Loucy (cell line): Measurements from ENCODE around the gene VDAC2.
"Not testable (repeated sequence)": the region's sequence is repeated elsewhere in the genome, so short reads cannot be mapped to it uniquely, and the experiment has no call there.

Experiments used
- H2AFZ ChIP-seq: fragments of 200-600 bp; sonication (generic); 2 replicates; pipeline ENCODE4 v1.6.0; 2016; ENCODE audit warnings: antibody characterized with exemption, mild to moderate bottlenecking, low read length, moderate library complexity
- H3F3A ChIP-seq: fragments of 200-600 bp; 2 replicates; pipeline ENCODE4 v1.6.0; 2016; ENCODE audit warnings: antibody characterized with exemption, low read depth, mild to moderate bottlenecking
- H3K27me3 ChIP-seq: fragments of 200-600 bp; sonication (generic); 2 replicates; pipeline ENCODE4 v1.6.1; 2014; ENCODE audit warnings: low read length, mild to moderate bottlenecking; ENCODE audit not compliant: insufficient read depth, poor library complexity, severe bottlenecking
- H3K36me3 ChIP-seq: fragments of 200-600 bp; sonication (generic); 2 replicates; pipeline ENCODE4 v1.6.1; 2016; ENCODE audit warnings: low read length; ENCODE audit not compliant: insufficient read depth
- H3K4me1 ChIP-seq: fragments of 200-600 bp; sonication (generic); 2 replicates; pipeline ENCODE4 v1.5.1; 2014; ENCODE audit warnings: low read length, mild to moderate bottlenecking; ENCODE audit not compliant: insufficient read depth, poor library complexity, severe bottlenecking
- H3K4me2 ChIP-seq: fragments of 200-600 bp; sonication (generic); 2 replicates; pipeline ENCODE4 v1.6.0; 2014; ENCODE audit warnings: antibody characterized with exemption, low read length, low read depth, mild to moderate bottlenecking; ENCODE audit not compliant: poor library complexity, severe bottlenecking
- H3K4me3 ChIP-seq: fragments of 200-600 bp; sonication (generic); 2 replicates; pipeline ENCODE4 v1.5.1; 2014; ENCODE audit warnings: low read length, mild to moderate bottlenecking, mixed read lengths; ENCODE audit not compliant: poor library complexity, severe bottlenecking
- H3K79me2 ChIP-seq: fragments of 200-600 bp; sonication (generic); 2 replicates; pipeline ENCODE4 v1.6.1; 2014; ENCODE audit warnings: low read length; ENCODE audit not compliant: insufficient read depth
- H3K9ac ChIP-seq: fragments of 200-600 bp; sonication (generic); 2 replicates; pipeline ENCODE4 v1.6.0; 2014; ENCODE audit warnings: mild to moderate bottlenecking, low read depth, low read length, moderate library complexity; ENCODE audit not compliant: poor library complexity, severe bottlenecking
- H3K9me2 ChIP-seq: fragments of 200-600 bp; sonication (generic); replicated peaks from 2 replicates; pipeline ENCODE4 v1.6.1; 2016; ENCODE audit warnings: low read depth, low read length, mixed read lengths
- H3K9me3 ChIP-seq: fragments of 200-600 bp; sonication (generic); 2 replicates; pipeline ENCODE4 v1.6.1; 2014; ENCODE audit warnings: mild to moderate bottlenecking, antibody characterized with exemption, low read length, low read depth; ENCODE audit not compliant: insufficient read depth
- H4K20me1 ChIP-seq: fragments of 200-600 bp; sonication (generic); 2 replicates; pipeline ENCODE4 v1.6.0; 2014; ENCODE audit warnings: antibody characterized with exemption, low read length, mild to moderate bottlenecking; ENCODE audit not compliant: insufficient read depth, poor library complexity, severe bottlenecking
- EZH2phosphoT487 ChIP-seq: fragments of 200-600 bp; IDR thresholded peaks from 2 replicates; pipeline ENCODE4 v1.6.1; 2018; ENCODE audit warnings: antibody characterized with exemption, mild to moderate bottlenecking, moderate library complexity, borderline replicate concordance
- TF ChIP-seq, protein P1 (sequence below): fragments of 200-600 bp; sonication (generic); conservative IDR thresholded peaks from 2 replicates; pipeline ENCODE4 v1.5.1; 2014; ENCODE audit warnings: mild to moderate bottlenecking, antibody characterized with exemption, low read length

Gene VDAC2

DNA sequence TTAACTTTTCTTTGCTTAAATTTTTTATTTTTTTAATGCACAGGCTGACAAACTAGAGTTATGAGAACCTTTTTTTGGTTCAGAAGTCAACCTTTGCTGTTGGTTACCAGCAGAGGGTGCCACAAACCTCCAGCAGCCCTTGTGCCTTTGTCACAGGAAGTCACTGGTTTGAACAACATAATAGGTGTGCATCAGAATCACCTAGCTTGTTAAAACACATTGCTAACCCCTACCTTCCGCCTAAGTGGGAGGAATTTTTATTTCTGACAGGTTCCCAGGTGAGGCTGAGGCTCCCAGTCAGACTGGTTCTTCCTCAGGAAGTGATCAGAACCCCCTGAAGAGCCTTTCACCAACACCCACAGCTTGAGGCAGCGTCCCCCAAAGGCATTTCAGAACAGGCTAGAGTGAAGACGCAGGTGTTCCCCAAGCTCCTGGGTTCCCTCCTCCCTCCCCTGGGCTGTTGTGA is 22.6 kb upstream of the VDAC2 start:
- H3K4me3 ChIP-seq: no peak overlapping the region
- no peaks in the 10 kb centered on the region for H3K9me3 ChIP-seq
- H3K4me1 ChIP-seq: no peaks in the 10 kb centered on the region
- no peaks in the 10 kb centered on the region for H4K20me1 ChIP-seq
- no peaks in the 10 kb centered on the region for H3F3A ChIP-seq
- no peaks in the 10 kb centered on the region for H3K79me2 ChIP-seq
- no peaks in the 10 kb centered on the region for H3K9me2 ChIP-seq
- H3K4me2 ChIP-seq: no peak overlapping the region
- TF ChIP-seq, protein P1, sequence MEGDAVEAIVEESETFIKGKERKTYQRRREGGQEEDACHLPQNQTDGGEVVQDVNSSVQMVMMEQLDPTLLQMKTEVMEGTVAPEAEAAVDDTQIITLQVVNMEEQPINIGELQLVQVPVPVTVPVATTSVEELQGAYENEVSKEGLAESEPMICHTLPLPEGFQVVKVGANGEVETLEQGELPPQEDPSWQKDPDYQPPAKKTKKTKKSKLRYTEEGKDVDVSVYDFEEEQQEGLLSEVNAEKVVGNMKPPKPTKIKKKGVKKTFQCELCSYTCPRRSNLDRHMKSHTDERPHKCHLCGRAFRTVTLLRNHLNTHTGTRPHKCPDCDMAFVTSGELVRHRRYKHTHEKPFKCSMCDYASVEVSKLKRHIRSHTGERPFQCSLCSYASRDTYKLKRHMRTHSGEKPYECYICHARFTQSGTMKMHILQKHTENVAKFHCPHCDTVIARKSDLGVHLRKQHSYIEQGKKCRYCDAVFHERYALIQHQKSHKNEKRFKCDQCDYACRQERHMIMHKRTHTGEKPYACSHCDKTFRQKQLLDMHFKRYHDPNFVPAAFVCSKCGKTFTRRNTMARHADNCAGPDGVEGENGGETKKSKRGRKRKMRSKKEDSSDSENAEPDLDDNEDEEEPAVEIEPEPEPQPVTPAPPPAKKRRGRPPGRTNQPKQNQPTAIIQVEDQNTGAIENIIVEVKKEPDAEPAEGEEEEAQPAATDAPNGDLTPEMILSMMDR: peak; percentile 85
- no peak for TF ChIP-seq EZH2phosphoT487
- H3K9ac ChIP-seq: no peak overlapping the region
- no peaks in the 10 kb centered on the region for H3K27me3 ChIP-seq
- H3K36me3 ChIP-seq: no peaks in the 10 kb centered on the region
- H2AFZ ChIP-seq: 0 out of 2 replicates have a peak overlapping the region, but pooled peaks have one; percentile 37

DNA sequence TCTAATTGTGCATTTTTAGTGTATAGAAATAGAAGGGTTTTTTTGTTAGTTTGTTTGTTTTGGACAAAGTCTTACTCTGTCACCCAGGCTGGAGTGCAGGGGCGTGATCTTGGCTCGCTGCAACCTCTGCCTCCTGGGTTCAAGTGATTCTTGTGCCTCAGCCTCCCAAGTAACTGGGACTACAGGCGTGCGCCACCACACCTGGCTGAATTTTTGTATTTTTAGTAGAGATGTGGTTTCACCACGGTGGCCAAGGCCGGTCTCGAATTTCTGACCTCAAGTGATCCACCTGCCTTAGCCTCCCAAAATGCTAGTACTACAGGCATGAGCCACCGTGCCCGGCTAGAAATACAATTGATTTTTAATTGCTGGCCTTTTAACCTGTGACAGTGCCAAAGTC is 22.1 kb upstream of the VDAC2 start:
- not testable (repeated sequence) for H3K9me3 ChIP-seq, H3K27me3 ChIP-seq, H3K9ac ChIP-seq, H3K79me2 ChIP-seq, H4K20me1 ChIP-seq, H3K4me1 ChIP-seq, H3K4me3 ChIP-seq, H2AFZ ChIP-seq, H3K9me2 ChIP-seq, H3K36me3 ChIP-seq, H3K4me2 ChIP-seq, H3F3A ChIP-seq

DNA sequence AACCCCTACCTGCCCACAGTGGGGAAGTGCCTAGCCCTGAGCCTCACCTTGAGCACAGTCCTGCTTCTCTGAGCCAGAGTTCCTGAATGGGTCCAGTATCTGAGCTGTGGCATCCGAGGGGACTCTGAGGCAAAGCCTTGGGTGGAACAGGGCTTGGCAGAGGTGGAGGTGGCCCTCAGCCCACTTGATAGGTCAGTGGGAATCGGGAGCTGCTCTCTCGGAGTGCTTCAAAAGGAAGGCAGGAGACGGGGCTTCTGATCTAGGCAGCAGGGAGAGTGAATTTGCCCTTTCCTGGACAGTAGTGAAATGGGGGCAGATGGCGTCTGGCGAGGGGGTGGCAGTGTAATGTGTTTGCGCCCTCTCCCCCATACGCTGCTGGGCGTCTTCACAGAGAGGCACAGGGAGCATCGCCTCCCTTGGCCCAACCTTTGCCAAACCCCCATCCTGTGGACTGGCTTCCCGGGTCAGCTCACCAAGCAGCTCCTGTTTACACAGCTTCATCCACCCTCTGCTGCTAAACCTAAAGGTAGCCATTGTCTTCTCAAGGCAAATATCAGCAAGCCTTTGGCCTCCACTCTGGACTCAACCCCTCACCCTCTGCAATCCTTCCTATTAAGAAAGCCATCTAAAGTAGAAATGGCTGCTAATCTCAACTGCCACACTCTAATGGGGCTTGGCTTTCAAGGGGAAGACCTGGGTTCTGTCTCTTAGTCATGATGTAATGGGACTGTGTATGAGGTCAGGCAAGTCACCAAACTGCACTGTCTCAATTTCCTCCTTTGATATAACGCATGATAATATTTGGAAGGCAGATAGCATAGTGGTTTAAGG is 21.1 kb upstream of the VDAC2 start:
- Histone ChIP-seq H3K4me3 (no peak overlapping the region), H2AFZ (no peak overlapping the region), H3K9ac (no peak overlapping the region), H3K36me3 (no peaks in the 10 kb centered on the region), H3K4me2 (no peak overlapping the region), H3K9me3 (no peaks in the 10 kb centered on the region), H3K27me3 (no peaks in the 10 kb centered on the region), H4K20me1 (no peaks in the 10 kb centered on the region), H3F3A (no peaks in the 10 kb centered on the region), H3K9me2 (no peaks in the 10 kb centered on the region), H3K4me1 (no peaks in the 10 kb centered on the region), H3K79me2 (no peaks in the 10 kb centered on the region)
- no peak for TF ChIP-seq EZH2phosphoT487
- TF ChIP-seq, protein P1: no peak
